22Rv1 (cell line): Measurements from ENCODE around the gene DCUN1D3.

ENCODE experiments used
- CTCF ChIP-seq: fragments of 450-650 bp; IDR thresholded peaks from 2 replicates; pipeline ENCODE4 v1.5.1; 2017; ENCODE audit warnings: mild to moderate bottlenecking
- ZFX ChIP-seq: fragments of 450-650 bp; IDR thresholded peaks from 2 replicates; pipeline ENCODE4 v1.6.1; 2017; ENCODE audit warnings: antibody characterized with exemption, borderline replicate concordance

- TF ChIP-seq CTCF = no peak
- no peak for TF ChIP-seq ZFX
These were observed 470 bp downstream of the DCUN1D3 start for GRCh38 chr16:20899477-20900298.
